ENCODE data around the gene TSHZ3.

Gene TSHZ3

GRCh38 chr19:31310432-31311133 lies 38.7 kb downstream of the TSHZ3 start:
- DNase-seq = no peak

DNA sequence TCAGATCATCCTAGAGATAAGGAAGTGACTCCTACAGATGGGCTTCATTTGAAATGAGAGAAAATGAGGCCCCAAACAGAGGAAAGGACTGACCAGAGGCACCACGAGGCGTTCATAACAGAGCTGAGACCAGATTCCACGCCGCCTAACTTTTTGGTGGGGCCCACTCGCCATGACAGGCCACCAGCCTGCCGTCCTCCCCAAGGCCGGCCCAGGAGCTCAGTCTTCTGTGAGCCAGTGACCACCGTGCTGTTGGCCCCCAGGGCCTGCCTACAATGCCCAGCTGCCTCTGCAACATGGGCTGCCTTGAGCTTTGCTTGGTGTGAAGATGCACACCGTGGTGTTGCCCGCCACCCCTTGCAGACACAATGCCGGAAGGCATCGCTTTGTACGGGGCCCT lies 40.5 kb downstream of the TSHZ3 start:
- DNase-seq = no peak

DNA sequence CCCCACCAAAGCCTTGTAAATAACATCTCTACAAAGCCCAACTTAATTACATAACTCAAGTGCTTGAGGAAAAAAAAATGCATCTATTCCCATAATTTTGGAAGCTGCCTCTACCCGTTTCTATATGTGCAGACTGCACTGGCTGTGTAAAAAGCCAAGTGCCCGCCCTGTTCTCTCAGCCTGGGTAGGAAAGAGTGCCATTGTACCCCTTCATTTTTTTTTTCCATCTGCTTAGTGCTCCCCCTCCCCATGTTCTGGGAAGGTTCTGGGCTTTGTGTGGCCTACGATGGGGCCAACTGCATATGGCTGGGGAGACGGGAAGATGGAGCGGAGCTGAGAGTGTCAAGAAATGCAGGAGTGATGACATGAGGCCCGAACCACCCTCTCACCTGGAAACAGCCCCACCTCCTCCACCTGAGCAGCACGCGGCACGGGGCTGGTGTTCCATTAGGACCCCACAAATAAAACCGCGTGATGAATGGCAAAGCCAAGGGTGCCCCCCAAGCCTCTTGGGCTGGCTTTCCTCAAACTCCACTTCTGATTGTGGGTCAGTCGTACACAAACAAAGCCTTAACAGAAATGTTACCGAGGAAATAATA lies 42.1 kb downstream of the TSHZ3 start:
- no peak for DNase-seq

DNA sequence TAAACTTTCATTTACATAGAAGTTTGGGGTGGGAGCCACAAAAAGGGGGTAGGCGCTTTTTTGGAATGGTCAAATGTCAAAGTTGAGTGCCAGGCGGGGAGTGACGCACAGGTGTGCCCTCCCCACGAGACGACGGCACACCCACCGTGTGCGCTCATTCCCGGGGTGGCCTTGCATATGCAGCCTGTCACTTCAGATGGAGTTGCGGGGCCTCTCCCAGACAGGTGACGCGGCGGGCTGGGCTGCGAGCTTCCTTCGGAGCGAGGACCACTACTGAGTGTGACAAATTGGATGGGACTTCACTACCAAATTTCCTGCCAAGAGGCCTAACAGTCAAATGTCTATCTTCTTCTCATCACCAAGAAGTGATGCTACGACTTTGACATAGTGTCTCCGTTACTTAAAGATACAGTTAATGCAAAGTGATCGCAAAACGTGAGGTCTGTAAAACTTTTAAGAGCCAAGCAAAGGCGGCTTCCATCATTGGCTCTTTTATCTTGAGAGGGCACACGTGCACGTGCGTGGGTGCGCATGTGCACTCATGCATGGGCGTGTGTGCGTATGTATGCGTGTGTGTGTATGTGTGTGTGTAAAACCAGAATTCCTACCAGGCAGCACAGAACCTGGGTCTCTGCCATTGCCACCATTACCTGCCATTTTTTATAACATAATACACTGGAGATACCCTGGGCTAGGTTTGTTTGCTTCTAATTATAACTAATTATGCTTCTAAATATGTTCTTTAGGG lies 43.1 kb downstream of the TSHZ3 start:
- DNase-seq = no peak

- no peak for DNase-seq
These were observed 44.4 kb downstream of the TSHZ3 start for GRCh38 chr19:31304831-31305312.

- no peak for DNase-seq
These were observed 45.9 kb downstream of the TSHZ3 start for GRCh38 chr19:31303262-31303815.

- DNase-seq = no peak
These were observed 47.8 kb downstream of the TSHZ3 start for GRCh38 chr19:31301306-31301980.

- DNase-seq = no peak
These were observed 48.8 kb downstream of the TSHZ3 start for GRCh38 chr19:31300422-31300821.

GRCh38 chr19:31299665-31300064 lies 49.6 kb downstream of the TSHZ3 start:
- no peak for DNase-seq

DNA sequence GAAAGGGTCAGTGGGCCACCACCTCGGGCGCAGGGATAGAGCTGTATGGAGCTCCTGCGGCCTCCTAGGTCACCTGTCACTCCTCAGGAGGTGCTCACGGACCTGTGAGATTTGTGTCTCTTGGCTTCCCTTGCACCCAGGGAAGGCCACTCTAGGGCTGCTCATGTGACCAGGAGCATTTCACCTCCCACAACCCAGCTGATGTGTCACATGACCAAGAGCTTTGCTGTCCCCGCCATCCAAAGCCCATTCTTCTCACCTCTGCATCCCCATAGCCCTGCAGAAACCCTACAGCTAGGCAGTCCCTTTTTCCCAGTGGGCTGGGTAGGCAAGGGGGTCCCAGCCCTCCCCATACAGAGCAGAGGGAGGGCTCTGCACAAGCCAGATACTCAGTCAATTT lies 51.2 kb downstream of the TSHZ3 start:
- DNase-seq = no peak

- DNase-seq = no peak
These were observed 52.4 kb downstream of the TSHZ3 start for GRCh38 chr19:31296741-31297390.

DNA sequence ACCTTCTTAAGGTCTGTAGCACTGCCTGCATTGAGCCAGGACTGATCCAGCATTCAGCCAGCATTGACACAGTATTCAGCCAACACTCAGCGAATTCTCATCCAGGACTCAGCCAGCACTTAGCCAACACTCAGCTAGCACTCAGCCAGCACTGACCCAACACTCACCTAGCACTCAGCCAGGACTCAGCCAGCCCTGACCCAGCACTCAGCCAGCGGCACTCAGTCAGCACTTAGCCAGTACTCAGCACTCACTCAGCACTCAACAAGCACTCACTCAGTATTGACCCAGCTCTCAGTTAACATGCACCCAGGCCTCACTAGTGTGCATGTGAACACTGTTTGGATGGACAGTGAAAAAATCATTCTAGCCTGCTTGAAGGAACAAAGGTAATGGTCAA lies 55.0 kb downstream of the TSHZ3 start:
- no peak for DNase-seq

GRCh38 chr19:31292639-31293185 lies 56.5 kb downstream of the TSHZ3 start:
- no peak for DNase-seq

- no peak for DNase-seq
These were observed 58.2 kb downstream of the TSHZ3 start for GRCh38 chr19:31290931-31291590.

- no peak for DNase-seq
These were observed 59.3 kb downstream of the TSHZ3 start for GRCh38 chr19:31289976-31290375.

- no peak for DNase-seq
These were observed 59.8 kb downstream of the TSHZ3 start for GRCh38 chr19:31289381-31289880.

GRCh38 chr19:31286491-31286890 lies 62.7 kb downstream of the TSHZ3 start:
- DNase-seq = no peak

DNA sequence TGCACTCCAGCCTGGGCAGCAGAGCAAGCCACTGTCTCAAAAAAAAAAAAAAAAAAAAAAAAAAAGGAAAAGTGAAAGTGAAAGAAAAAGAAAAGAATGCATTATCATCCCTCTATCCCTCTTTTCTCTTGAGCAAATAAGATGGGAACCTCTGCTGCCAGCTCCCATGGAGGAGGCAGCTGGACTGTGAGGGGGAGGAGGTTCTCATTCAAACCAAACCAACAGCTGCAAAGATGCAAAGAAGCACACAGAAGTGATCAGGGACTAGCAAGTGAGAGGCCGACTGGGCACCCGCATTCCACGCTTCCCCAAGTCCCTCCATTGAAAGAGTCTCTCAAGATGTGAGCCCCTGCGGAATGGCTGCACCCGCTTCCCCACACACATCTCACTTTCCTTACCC lies 63.5 kb downstream of the TSHZ3 start:
- DNase-seq = no peak

DNA sequence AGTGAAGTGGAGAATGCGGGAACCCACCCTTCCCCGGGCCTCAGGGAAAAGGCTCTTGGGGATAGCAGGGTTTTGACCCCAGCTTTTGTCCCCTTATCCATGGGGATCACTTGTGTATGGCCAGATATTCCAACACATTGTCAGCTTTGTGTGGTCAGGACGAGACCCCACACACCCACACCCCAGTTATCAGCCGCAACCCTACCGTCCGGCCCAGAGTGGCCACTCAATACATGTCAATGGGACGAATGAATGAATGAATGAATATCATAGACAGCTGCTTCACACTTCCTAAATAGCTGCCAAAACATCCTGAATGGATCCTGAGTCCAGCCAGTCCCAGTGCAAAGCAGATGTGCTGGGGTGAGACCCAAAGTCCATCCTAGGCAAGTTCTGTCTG lies 64.6 kb downstream of the TSHZ3 start:
- DNase-seq = no peak

- no peak for DNase-seq
These were observed 65.5 kb downstream of the TSHZ3 start for GRCh38 chr19:31283701-31284100.

DNA sequence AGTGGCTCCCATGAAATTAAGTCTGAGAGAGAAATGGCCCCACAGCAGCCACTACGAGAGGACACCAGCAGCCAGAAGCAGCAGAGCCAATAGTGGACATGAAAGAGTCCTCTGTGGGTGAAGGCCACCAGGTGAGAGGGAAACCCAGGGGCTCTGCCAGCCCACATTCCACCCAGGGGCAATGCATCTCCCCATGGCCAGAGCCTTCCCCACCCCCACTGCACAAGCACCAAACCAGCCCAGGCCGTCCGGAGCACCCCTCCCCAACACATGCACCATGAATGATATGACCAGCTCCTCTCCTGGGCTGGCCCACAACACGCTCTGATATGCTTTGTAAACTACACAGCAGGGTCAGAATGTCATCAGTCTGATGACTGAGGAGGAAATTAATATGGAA lies 66.9 kb downstream of the TSHZ3 start:
- no peak for DNase-seq
